Calu3 (cell line): Measurements from ENCODE around the gene FAM53A. TPM values are rescaled to one million over a fixed set of nuclear protein-coding genes. Genes with fewer than 3 reads are reported as not detected.
A peak's percentile ranks its signal among the peaks of the same experiment; 100 is the strongest.

Source experiments
- BruUV-seq: library from RNA; stranded (reverse); fragments of 400-500 nt; replicated peaks from 2 replicates; lab custom pipeline; 2021; lab: Mats Ljungman, UMichigan
- CTCF ChIA-PET: fragments of 300-600 bp; sonication (Branson Sonifier 250); formaldehyde crosslinking; loops from one replicate; lab custom pipeline; 2022; ENCODE audit warnings: antibody characterized with exemption; lab: Charles Lee
- DNase-seq: peaks from one replicate; pipeline ENCODE4 v3.0.0; 2022
- H3K27ac Mint-ChIP-seq: one replicate; pipeline ENCODE4 v1.8.0; 2022; ENCODE audit warnings: mixed read lengths; ENCODE audit not compliant: unreplicated experiment
- H3K27me3 Mint-ChIP-seq: one replicate; pipeline ENCODE4 v1.8.0; 2022; ENCODE audit warnings: mixed read lengths; ENCODE audit not compliant: unreplicated experiment
- H3K36me3 Mint-ChIP-seq: one replicate; pipeline ENCODE4 v1.8.0; 2022; ENCODE audit warnings: mild to moderate bottlenecking, moderate library complexity, mixed read lengths; ENCODE audit not compliant: insufficient read depth, unreplicated experiment
- H3K4me1 Mint-ChIP-seq: one replicate; pipeline ENCODE4 v1.8.0; 2022; ENCODE audit warnings: mild to moderate bottlenecking, low read depth, mixed read lengths; ENCODE audit not compliant: unreplicated experiment
- H3K4me3 Mint-ChIP-seq: one replicate; pipeline ENCODE4 v1.8.0; 2022; ENCODE audit warnings: mild to moderate bottlenecking, low read depth, moderate library complexity, mixed read lengths; ENCODE audit not compliant: unreplicated experiment
- H3K9me3 Mint-ChIP-seq: one replicate; pipeline ENCODE4 v1.8.0; 2022; ENCODE audit warnings: low read depth, mixed read lengths; ENCODE audit not compliant: unreplicated experiment
- CTCF ChIP-seq: fragments of 200-600 bp; IDR thresholded peaks from one replicate; pipeline ENCODE4 v1.8.0; 2022; ENCODE audit warnings: antibody characterized with exemption; ENCODE audit not compliant: unreplicated experiment
- intact Hi-C: fragments of 100-400 bp; cut with micrococcal nuclease; formaldehyde crosslinking; loops from one replicate; pipeline ENCODE4 v1.10.0; 2022; ENCODE audit not compliant: unreplicated experiment
- total RNA-seq: library from RNA; stranded (reverse); gene quantifications from 2 replicates; pipeline ENCODE4 v1.2.3, GENCODE V29; 2022

FAM53A gene
- total RNA-seq, 1 experiment from 2014 or later = 7.3 TPM

DNA sequence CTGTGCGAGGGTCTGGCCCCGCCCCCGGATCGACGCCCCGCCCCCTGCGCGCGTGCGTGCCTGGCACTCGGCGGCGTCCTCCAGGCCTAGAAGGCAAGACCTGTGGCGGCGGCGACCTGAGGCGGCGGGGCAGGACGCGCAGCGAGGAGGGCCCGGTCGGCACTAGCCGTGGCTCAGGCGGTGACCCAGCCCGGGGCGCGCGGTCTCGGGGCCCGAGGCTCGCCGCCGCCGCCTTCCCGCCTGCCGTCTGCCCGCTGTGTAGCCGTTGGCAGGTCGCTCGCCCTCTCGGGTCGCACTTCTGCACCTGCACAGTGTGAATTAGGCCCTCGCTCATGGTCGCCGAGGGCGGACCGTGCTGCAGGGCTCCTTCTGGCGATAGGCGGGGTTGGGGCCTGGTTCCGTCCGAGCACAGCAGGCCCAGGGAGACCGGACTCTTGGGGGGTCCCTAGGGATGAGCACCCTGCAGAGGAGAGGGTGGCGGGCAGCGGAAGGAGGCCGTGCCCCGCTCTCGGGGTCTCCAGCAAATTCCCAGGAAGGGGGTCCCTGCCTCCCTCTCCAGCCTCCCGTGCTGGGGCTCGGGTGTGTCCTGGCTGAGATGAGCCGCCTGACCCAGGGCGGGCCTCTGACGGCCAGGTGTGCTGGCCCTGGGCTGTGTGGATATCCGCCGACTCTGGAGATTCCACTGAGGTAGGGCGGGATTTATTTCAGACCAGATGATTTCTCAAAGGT, 557 bp upstream of the FAM53A start:
- Mint-ChIP-seq H3K36me3 (peaks cover 29% of the 10 kb centered on the region), H3K27ac (no peak overlapping the region), H3K4me3 (peak overlapping the region; percentile 56), H3K9me3 (no peaks in the 10 kb centered on the region), H3K27me3 (no peaks in the 10 kb centered on the region), H3K4me1 (peaks cover 16% of the 10 kb centered on the region)
- no peak for TF ChIP-seq CTCF
- intact Hi-C loops = no loop called here
- no TSS peak for BruUV-seq
- DNase-seq = peak; percentile 13
- CTCF ChIA-PET = no interaction called here

DNA sequence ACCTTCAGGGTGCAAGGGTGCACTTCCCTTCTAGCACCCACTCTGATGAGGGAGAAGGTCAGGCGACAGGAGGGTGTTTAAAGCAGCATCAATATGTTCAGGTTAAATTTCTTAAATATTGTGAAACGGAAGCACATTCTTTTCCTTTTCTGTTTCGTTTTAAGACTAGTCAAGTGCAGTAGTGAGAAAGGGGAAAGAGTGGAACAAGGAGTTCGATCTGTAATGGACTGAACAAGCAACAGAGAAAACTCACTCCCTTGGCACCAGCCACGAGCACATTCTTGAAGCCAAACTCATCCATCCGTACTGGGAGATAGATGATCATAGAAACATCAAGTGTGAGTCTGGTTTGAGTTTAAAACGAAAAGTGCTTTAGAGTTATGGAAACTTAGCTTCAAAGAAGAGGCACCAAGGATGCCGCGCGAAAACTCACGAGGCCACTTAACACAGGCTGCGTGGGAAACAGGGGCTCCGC, 815 bp downstream of the FAM53A start:
- CTCF ChIA-PET = interaction anchor here (1.0 kb wide), 1 partner anchor 10 kb away, joined by 3 read pairs; no protein-coding TSS in a partner anchor
- Mint-ChIP-seq H3K36me3 (peaks cover 23% of the 10 kb centered on the region), H3K4me3 (peak overlapping the region; percentile 65), H3K27ac (no peak overlapping the region), H3K27me3 (no peaks in the 10 kb centered on the region), H3K4me1 (peaks cover 16% of the 10 kb centered on the region), H3K9me3 (no peaks in the 10 kb centered on the region)
- no peak for DNase-seq
- intact Hi-C loops = no loop called here
- no TSS peak for BruUV-seq
- TF ChIP-seq CTCF = no peak

DNA sequence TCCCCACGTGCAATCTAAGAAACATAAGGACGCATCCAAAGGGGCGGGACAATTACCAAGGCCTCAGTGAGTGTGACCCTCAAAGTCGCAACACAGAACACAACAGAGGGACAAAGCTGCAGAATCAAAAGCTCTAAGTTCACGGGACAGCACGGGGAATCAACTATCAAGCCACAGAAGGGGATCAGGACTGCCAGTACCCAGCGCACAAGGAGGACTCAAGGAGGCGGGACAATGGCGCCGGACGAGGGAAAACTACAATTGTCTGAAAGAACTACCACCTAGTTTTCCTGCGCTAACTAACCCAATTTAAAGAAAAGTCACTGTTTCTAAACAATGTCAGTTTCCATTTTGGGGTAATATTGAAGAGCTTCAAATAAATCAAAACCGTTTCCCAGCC, 1.3 kb downstream of the FAM53A start:
- H3K9me3 Mint-ChIP-seq = no peaks in the 10 kb centered on the region
- intact Hi-C loops = no loop called here
- CTCF ChIA-PET = interaction anchor here (1.0 kb wide), 1 partner anchor 10 kb away, joined by 3 read pairs; no protein-coding TSS in a partner anchor
- H3K4me3 Mint-ChIP-seq = peak overlapping the region; percentile 65
- DNase-seq = no peak
- no peak for TF ChIP-seq CTCF
- peaks cover 23% of the 10 kb centered on the region for H3K36me3 Mint-ChIP-seq
- H3K4me1 Mint-ChIP-seq = peaks cover 16% of the 10 kb centered on the region
- H3K27me3 Mint-ChIP-seq = no peaks in the 10 kb centered on the region
- H3K27ac Mint-ChIP-seq = no peak overlapping the region
- TSS peak; percentile 70 for BruUV-seq

DNA sequence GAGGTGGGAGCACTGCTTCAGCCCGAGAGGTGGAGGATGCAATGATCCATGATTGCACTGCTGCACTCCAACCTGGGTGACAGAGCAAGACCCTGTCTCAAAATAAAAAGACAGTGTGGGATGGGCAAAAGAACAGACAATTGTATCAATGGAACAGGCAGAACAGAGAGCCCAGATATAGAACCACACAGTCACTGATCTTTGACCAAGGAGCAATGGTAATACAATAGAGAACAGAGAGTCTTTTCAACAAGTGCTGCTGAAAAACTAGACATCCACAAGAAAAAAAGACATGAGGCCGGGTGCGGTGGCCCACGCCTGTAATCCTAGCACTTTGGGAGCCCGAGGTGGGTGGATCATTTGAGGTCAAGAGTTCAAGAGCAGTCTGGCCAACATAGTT, 5.9 kb downstream of the FAM53A start:
- BruUV-seq = no TSS peak
- CTCF ChIA-PET = no interaction called here

More for the DNA sequence above, 5.9 kb downstream of the FAM53A start:
- H3K27ac Mint-ChIP-seq = no peak overlapping the region
- intact Hi-C loops = no loop called here
- no peak for TF ChIP-seq CTCF
- peaks cover 8% of the 10 kb centered on the region for H3K4me1 Mint-ChIP-seq
- no peaks in the 10 kb centered on the region for H3K9me3 Mint-ChIP-seq
- DNase-seq = no peak
- H3K27me3 Mint-ChIP-seq = no peaks in the 10 kb centered on the region
- peaks cover 8% of the 10 kb centered on the region for H3K36me3 Mint-ChIP-seq
- no peak overlapping the region for H3K4me3 Mint-ChIP-seq
